Nephron progenitor cell (in vitro differentiated cells): Measurements from ENCODE around the gene PDE4D.
A peak's percentile ranks its signal among the peaks of the same experiment; 100 is the strongest.

Experiments used
- DNase-seq: peaks from one replicate; pipeline ENCODE4 v3.0.0; 2021
- H3K27ac Mint-ChIP-seq: 2 replicates; pipeline ENCODE4 v1.8.0; 2021; ENCODE audit warnings: mild to moderate bottlenecking, moderate library complexity, mixed read lengths
- H3K27me3 Mint-ChIP-seq: 2 replicates; pipeline ENCODE4 v1.8.0; 2021; ENCODE audit warnings: mild to moderate bottlenecking, low read depth, mixed read lengths; ENCODE audit not compliant: poor library complexity
- H3K36me3 Mint-ChIP-seq: 2 replicates; pipeline ENCODE4 v1.8.0; 2021; ENCODE audit warnings: low read depth, mixed read lengths
- H3K4me1 Mint-ChIP-seq: 2 replicates; pipeline ENCODE4 v1.8.0; 2021; ENCODE audit warnings: mixed read lengths
- H3K4me3 Mint-ChIP-seq: 2 replicates; pipeline ENCODE4 v1.8.0; 2021; ENCODE audit warnings: mild to moderate bottlenecking, moderate library complexity, mixed read lengths
- H3K9me3 Mint-ChIP-seq: 2 replicates; pipeline ENCODE4 v1.8.0; 2021; ENCODE audit warnings: mild to moderate bottlenecking, moderate library complexity, mixed read lengths
- CTCF ChIP-seq: fragments of 200-600 bp; sonication (generic); IDR thresholded peaks from 2 replicates; pipeline ENCODE4 v1.5.0; 2021; ENCODE audit warnings: antibody characterized with exemption

The PDE4D gene

GRCh38 chr5:58987193-58987592, 906.3 kb downstream of the PDE4D start:
- H3K4me3 Mint-ChIP-seq = no peak overlapping the region

GRCh38 chr5:58986281-58986680, 907.2 kb downstream of the PDE4D start:
- H3K36me3 Mint-ChIP-seq = peaks cover 69% of the 10 kb centered on the region
- TF ChIP-seq CTCF = no peak
- no peaks in the 10 kb centered on the region for H3K9me3 Mint-ChIP-seq
- H3K4me1 Mint-ChIP-seq = peaks cover 24% of the 10 kb centered on the region
- peak overlapping the region; percentile 61 for H3K27ac Mint-ChIP-seq
- DNase-seq = no peak
- no peak overlapping the region for H3K4me3 Mint-ChIP-seq
- no peaks in the 10 kb centered on the region for H3K27me3 Mint-ChIP-seq

More at GRCh38 chr5:58987193-58987592, 906.3 kb downstream of the PDE4D start:
- DNase-seq = no peak
- no peaks in the 10 kb centered on the region for H3K27me3 Mint-ChIP-seq
- peaks cover 68% of the 10 kb centered on the region for H3K36me3 Mint-ChIP-seq
- peaks cover 24% of the 10 kb centered on the region for H3K4me1 Mint-ChIP-seq
- no peak overlapping the region for H3K27ac Mint-ChIP-seq
- H3K9me3 Mint-ChIP-seq = no peaks in the 10 kb centered on the region
- no peak for TF ChIP-seq CTCF

- H3K4me1 Mint-ChIP-seq = peaks cover 24% of the 10 kb centered on the region
- H3K9me3 Mint-ChIP-seq = no peaks in the 10 kb centered on the region
Measured at GRCh38 chr5:58985759-58986158, 907.8 kb downstream of the PDE4D start.

GRCh38 chr5:58985311-58985710, 908.2 kb downstream of the PDE4D start:
- Mint-ChIP-seq H3K4me3 (no peak overlapping the region), H3K36me3 (peaks cover 69% of the 10 kb centered on the region), H3K27me3 (no peaks in the 10 kb centered on the region), H3K9me3 (no peaks in the 10 kb centered on the region), H3K27ac (no peak overlapping the region), H3K4me1 (peaks cover 24% of the 10 kb centered on the region)
- no peak for TF ChIP-seq CTCF
- no peak for DNase-seq

More at GRCh38 chr5:58985759-58986158, 907.8 kb downstream of the PDE4D start:
- no peak for DNase-seq
- TF ChIP-seq CTCF = no peak
- H3K36me3 Mint-ChIP-seq = peaks cover 69% of the 10 kb centered on the region
- H3K27ac Mint-ChIP-seq = peak overlapping the region; percentile 46
- no peak overlapping the region for H3K4me3 Mint-ChIP-seq
- H3K27me3 Mint-ChIP-seq = no peaks in the 10 kb centered on the region

- DNase-seq = no peak
- peaks cover 73% of the 10 kb centered on the region for H3K36me3 Mint-ChIP-seq
- no peaks in the 10 kb centered on the region for H3K27me3 Mint-ChIP-seq
- TF ChIP-seq CTCF = no peak
- peak overlapping the region; percentile 43 for H3K27ac Mint-ChIP-seq
- peaks cover 24% of the 10 kb centered on the region for H3K4me1 Mint-ChIP-seq
- H3K4me3 Mint-ChIP-seq = no peak overlapping the region
- no peaks in the 10 kb centered on the region for H3K9me3 Mint-ChIP-seq
Measured at GRCh38 chr5:58983526-58984452, 909.7 kb downstream of the PDE4D start.
